Endothelial cell (in vitro differentiated cells): ENCODE results near the gene PRR23E. TPM values are rescaled to one million over a fixed set of nuclear protein-coding genes. Genes with fewer than 3 reads are reported as not detected.

Experiments used
- DNase-seq: peaks from one replicate; pipeline ENCODE4 v3.0.0; 2021; ENCODE audit warnings: low spot score
- H3K27ac Mint-ChIP-seq: one replicate; pipeline ENCODE4 v1.8.0; 2021; ENCODE audit warnings: mixed read lengths, inconsistent platforms; ENCODE audit not compliant: unreplicated experiment
- H3K27me3 Mint-ChIP-seq: one replicate; pipeline ENCODE4 v1.8.0; 2021; ENCODE audit warnings: mild to moderate bottlenecking, moderate library complexity, mixed read lengths, inconsistent platforms; ENCODE audit not compliant: unreplicated experiment
- H3K36me3 Mint-ChIP-seq: one replicate; pipeline ENCODE4 v1.8.0; 2021; ENCODE audit warnings: mild to moderate bottlenecking, low read depth, mixed read lengths, inconsistent platforms; ENCODE audit not compliant: unreplicated experiment
- H3K4me1 Mint-ChIP-seq: one replicate; pipeline ENCODE4 v1.8.0; 2021; ENCODE audit warnings: mild to moderate bottlenecking, mixed read lengths, inconsistent platforms; ENCODE audit not compliant: unreplicated experiment
- H3K4me3 Mint-ChIP-seq: one replicate; pipeline ENCODE4 v1.8.0; 2021; ENCODE audit warnings: mild to moderate bottlenecking, mixed read lengths, inconsistent platforms; ENCODE audit not compliant: unreplicated experiment
- H3K9me3 Mint-ChIP-seq: one replicate; pipeline ENCODE4 v1.8.0; 2021; ENCODE audit warnings: mixed read lengths, inconsistent platforms; ENCODE audit not compliant: unreplicated experiment
- total RNA-seq: library from RNA; stranded (reverse); fragmentation: NEBNext Ultra II Directional; extraction: Animal tissue kit (Norgen Biotek cat#: 25700); gene quantifications from one replicate; pipeline ENCODE4 v1.2.1, GENCODE V29; 2021; ENCODE audit not compliant: unreplicated experiment
- TF ChIP-seq, protein P1 (sequence below): fragments of 200-600 bp; sonication (generic); IDR thresholded peaks from one replicate; pipeline ENCODE4 v1.5.0; 2021; ENCODE audit warnings: antibody characterized with exemption; ENCODE audit not compliant: unreplicated experiment

Gene PRR23E
- total RNA-seq, 1 donor from 2014 or later, result not detected

DNA sequence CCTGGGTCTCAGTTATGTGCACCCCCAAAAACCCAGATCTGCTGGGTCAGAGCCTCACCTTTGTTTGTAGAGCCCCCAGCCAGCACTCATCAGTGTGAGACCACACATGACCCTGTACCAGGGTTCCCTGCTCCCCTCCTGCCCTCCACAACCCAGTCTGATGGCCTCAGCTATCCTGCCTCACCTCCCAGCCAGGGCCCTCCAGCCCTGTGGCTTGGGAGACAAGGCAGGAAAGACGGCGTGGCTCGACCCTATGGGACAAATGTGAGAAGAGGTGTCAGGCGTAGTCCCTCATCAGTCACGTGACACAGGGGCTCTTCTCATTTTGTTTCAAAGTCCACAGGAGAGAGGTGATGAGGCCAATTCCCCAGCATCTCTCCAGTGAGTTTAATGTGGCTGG is 28.3 kb upstream of the PRR23E start:
- TF ChIP-seq, protein P1, sequence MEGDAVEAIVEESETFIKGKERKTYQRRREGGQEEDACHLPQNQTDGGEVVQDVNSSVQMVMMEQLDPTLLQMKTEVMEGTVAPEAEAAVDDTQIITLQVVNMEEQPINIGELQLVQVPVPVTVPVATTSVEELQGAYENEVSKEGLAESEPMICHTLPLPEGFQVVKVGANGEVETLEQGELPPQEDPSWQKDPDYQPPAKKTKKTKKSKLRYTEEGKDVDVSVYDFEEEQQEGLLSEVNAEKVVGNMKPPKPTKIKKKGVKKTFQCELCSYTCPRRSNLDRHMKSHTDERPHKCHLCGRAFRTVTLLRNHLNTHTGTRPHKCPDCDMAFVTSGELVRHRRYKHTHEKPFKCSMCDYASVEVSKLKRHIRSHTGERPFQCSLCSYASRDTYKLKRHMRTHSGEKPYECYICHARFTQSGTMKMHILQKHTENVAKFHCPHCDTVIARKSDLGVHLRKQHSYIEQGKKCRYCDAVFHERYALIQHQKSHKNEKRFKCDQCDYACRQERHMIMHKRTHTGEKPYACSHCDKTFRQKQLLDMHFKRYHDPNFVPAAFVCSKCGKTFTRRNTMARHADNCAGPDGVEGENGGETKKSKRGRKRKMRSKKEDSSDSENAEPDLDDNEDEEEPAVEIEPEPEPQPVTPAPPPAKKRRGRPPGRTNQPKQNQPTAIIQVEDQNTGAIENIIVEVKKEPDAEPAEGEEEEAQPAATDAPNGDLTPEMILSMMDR, result no peak
- H3K4me3 Mint-ChIP-seq, result no peak overlapping the region
- no peaks in the 10 kb centered on the region for H3K36me3 Mint-ChIP-seq
- H3K27me3 Mint-ChIP-seq, result peaks cover 1% of the 10 kb centered on the region
- DNase-seq, result no peak
- H3K27ac Mint-ChIP-seq, result no peak overlapping the region
- H3K4me1 Mint-ChIP-seq, result no peaks in the 10 kb centered on the region
- no peaks in the 10 kb centered on the region for H3K9me3 Mint-ChIP-seq

DNA sequence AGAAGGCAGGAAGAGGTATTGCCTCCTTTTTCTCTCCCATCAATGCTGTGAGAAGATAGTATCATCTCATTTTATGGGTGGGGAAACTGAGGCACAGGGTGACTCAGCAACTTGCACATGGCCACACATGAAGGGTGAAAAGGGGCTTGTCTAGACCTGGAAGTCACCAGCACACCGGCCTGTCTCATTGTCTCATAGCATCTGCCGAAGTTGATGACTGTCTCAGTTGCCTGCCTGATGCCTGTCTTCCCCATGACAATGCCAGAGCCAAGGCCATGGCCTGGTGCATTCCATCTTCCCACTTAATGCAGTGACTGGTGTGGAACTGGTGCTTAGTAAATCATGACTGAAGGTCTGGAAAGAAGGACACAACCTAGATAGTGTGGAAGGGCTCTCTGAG is 27.9 kb upstream of the PRR23E start:
- TF ChIP-seq, protein P1, result no peak
- DNase-seq, result no peak
- no peaks in the 10 kb centered on the region for H3K9me3 Mint-ChIP-seq
- H3K4me3 Mint-ChIP-seq, result no peak overlapping the region
- peaks cover 1% of the 10 kb centered on the region for H3K27me3 Mint-ChIP-seq
- no peaks in the 10 kb centered on the region for H3K4me1 Mint-ChIP-seq
- no peak overlapping the region for H3K27ac Mint-ChIP-seq
- no peaks in the 10 kb centered on the region for H3K36me3 Mint-ChIP-seq

DNA sequence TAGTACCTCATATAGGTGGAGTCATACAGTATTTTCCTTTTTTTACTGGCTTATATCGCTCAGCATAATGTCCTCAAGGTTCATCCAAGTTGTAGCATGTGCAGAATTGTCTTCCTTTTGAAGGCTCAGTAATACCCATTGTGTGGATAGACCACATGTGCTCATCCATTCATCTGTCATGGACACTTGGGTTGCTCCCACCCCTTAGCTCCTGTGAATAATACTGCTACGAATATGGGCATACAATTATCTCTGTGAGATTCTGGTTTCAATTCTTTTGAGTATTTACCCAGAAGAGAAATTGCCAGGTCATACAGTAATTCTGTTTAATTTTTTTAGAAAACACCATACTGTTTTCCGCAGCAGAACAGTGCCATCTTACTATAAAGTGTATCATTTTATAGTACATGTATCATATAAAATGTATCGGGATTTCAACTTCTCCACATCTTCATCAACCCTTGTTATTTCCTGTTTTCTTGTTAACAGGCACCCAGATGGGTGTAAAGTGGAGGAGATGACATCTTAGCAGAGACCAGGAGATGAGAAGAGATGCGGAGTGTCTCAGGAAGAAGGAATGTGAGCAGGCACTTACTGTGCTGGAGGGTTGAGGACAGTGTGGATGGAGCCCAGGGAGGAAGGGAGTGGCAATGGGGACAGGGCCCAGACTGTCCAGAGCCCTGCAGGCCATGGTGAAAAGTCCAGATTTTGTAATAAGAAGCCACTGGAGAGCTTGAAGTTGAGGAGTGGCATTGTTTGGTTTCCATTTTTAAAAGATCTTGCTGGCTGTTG is 27.0 kb upstream of the PRR23E start:
- DNase-seq, result no peak
- Mint-ChIP-seq H3K27me3 (peaks cover 1% of the 10 kb centered on the region), H3K4me1 (no peaks in the 10 kb centered on the region), H3K27ac (no peak overlapping the region), H3K36me3 (no peaks in the 10 kb centered on the region), H3K4me3 (no peak overlapping the region), H3K9me3 (no peaks in the 10 kb centered on the region)
- TF ChIP-seq, protein P1, result no peak

DNA sequence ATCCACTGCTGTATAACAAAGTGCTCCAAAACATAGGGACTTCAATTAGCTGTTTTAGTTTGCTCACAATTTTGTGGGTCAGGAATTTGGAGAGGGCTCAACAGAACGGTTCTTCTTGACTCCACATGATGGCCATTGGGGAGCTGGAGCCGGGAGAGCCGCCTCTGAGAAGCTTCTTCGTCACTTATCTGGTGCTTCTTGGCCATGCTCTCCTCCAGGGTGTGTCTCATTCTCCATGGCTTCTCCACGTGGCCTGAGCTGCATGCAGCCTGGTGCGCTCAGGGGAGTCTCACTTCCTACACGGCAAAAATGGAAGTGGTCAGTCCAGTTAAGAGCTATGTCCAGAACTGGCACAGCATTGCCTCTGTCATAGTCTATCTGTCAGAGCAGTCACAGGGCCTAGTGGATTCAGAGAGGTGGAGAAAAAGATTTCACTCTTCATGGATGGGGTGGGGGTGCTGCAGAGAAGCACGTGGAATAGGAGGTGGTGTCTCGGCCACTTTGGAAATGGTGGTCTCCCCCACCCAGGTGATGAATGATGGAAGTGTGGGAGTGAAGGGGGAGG is 26.3 kb upstream of the PRR23E start:
- TF ChIP-seq, protein P1, result no peak
- Mint-ChIP-seq H3K4me3 (no peak overlapping the region), H3K9me3 (no peaks in the 10 kb centered on the region), H3K27ac (no peak overlapping the region), H3K36me3 (no peaks in the 10 kb centered on the region), H3K27me3 (peaks cover 1% of the 10 kb centered on the region), H3K4me1 (no peaks in the 10 kb centered on the region)
- DNase-seq, result no peak
